Hepatocyte (in vitro differentiated cells): ENCODE results near the gene CEP112. TPM values are rescaled to one million over a fixed set of nuclear protein-coding genes. Genes with fewer than 3 reads are reported as not detected.

Source experiments
- DNase-seq: peaks from one replicate; pipeline ENCODE4 v3.0.0-alpha.2; 2016; ENCODE audit warnings: low spot score
- H2AFZ ChIP-seq: fragments of 200-600 bp; sonication (generic); 2 replicates; pipeline ENCODE4 v1.6.0; 2016; ENCODE audit warnings: antibody characterized with exemption, mild to moderate bottlenecking
- H3K27ac ChIP-seq: fragments of 200-600 bp; sonication (generic); 2 replicates; pipeline ENCODE4 v1.5.1; 2016; ENCODE audit warnings: mild to moderate bottlenecking
- H3K27me3 ChIP-seq: fragments of 200-600 bp; sonication (generic); 2 replicates; pipeline ENCODE4 v1.6.1; 2016
- H3K36me3 ChIP-seq: fragments of 200-600 bp; sonication (generic); replicated peaks from 2 replicates; pipeline ENCODE4 v1.5.1; 2016; ENCODE audit warnings: low read depth; ENCODE audit not compliant: insufficient read depth
- H3K4me1 ChIP-seq: fragments of 200-600 bp; sonication (generic); 2 replicates; pipeline ENCODE4 v1.5.1; 2016; ENCODE audit warnings: mild to moderate bottlenecking, moderate library complexity; ENCODE audit not compliant: insufficient read depth
- H3K4me2 ChIP-seq: fragments of 200-600 bp; sonication (generic); 2 replicates; pipeline ENCODE4 v1.6.0; 2016
- H3K4me3 ChIP-seq: fragments of 200-600 bp; sonication (generic); 2 replicates; pipeline ENCODE4 v1.5.1; 2016; ENCODE audit warnings: mild to moderate bottlenecking
- H3K79me2 ChIP-seq: fragments of 200-600 bp; sonication (generic); 2 replicates; pipeline ENCODE4 v1.6.0; 2017; ENCODE audit warnings: mild to moderate bottlenecking
- H3K9me2 ChIP-seq: fragments of 200-600 bp; sonication (generic); replicated peaks from 2 replicates; pipeline ENCODE4 v1.6.0; 2017; ENCODE audit warnings: mild to moderate bottlenecking; ENCODE audit not compliant: insufficient read depth
- H3K9me3 ChIP-seq: fragments of 200-600 bp; sonication (generic); 2 replicates; pipeline ENCODE4 v1.5.1; 2016; ENCODE audit warnings: low read depth, mild to moderate bottlenecking
- H4K20me1 ChIP-seq: fragments of 200-600 bp; sonication (generic); 2 replicates; pipeline ENCODE4 v1.6.0; 2016; ENCODE audit warnings: mild to moderate bottlenecking; ENCODE audit not compliant: insufficient read depth, poor library complexity, severe bottlenecking
- EZH2 ChIP-seq: fragments of 200-600 bp; sonication (generic); IDR thresholded peaks from 2 replicates; pipeline ENCODE4 v1.6.1; 2016; ENCODE audit warnings: antibody characterized with exemption, mild to moderate bottlenecking, borderline replicate concordance
- EZH2phosphoT487 ChIP-seq: fragments of 200-600 bp; sonication (generic); IDR thresholded peaks from one replicate; pipeline ENCODE4 v1.6.1; 2018; ENCODE audit warnings: antibody characterized with exemption, mild to moderate bottlenecking, low read depth, moderate library complexity; ENCODE audit not compliant: unreplicated experiment, severe bottlenecking
- WGBS: methylation state at CpG from one replicate; pipeline ENCODE4 v1.1.6; 2016; ENCODE audit warnings: low lambda C conversion rate; ENCODE audit errors: missing lambda C conversion rate; 5-methylcytosine and 5-hydroxymethylcytosine counted together
- polyA plus RNA-seq: library from polyadenylated mRNA; unstranded; fragments of >200 nt; fragmentation: Nextera tagmentation; extraction: Ambion mirVana; gene quantifications from 2 replicates; pipeline ENCODE4 v1.2.1, GENCODE V29; 2016
- total RNA-seq: library from RNA; depleted of rRNA; stranded (reverse); fragments of >200 nt; gene quantifications from 2 replicates; pipeline ENCODE4 v1.2.3, GENCODE V29; 2014
- TF ChIP-seq, protein P1 (sequence below): fragments of 200-600 bp; sonication (generic); IDR thresholded peaks from 2 replicates; pipeline ENCODE4 v1.5.1; 2016; ENCODE audit warnings: antibody characterized with exemption, mild to moderate bottlenecking; ENCODE audit not compliant: poor library complexity

The CEP112 gene
- total and polyA plus RNA-seq, 2 experiments from 2014 or later: 7.1 to 9.7 TPM

DNA sequence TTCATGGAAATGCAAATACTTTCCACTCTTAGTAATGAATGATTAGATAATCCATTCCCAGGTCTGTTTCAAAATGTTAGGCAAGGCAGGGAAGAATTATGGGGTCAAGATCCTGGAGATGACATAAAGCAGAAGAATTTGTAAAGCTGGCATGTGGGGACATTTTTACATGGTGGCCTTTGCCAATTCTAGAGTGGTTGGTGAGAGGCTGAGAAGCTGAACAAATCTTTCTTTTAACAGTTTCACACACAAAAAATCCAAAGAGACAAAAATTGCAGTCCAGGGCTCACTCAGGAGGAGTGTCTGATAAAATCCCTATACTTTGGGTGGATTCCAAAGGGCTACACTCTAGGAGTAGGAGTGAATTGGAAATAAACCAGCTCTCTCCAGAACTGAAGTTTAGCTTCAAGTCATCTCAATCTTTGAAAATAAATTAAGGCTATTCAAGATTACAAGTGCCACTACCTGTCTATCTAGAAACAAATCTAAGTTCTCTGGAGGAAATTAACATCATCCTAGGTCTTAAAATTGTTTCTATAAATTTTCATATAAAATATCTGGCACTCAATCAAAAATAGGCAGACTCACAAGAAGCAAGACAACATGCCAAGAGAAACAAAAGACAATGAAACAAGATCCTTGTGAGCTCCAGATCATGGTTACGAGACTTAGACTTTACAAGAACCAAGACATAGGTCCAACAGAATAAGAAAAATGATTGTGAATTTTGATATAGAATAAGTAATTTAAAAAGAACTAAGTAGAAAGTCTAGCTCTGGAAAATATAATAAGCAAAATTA is 517.5 kb downstream of the CEP112 start:
- no peak overlapping the region for H2AFZ ChIP-seq
- no peak overlapping the region for H3K27ac ChIP-seq
- 90% methylated on average over 1 of the region's 1 CpG for WGBS
- no peaks in the 10 kb centered on the region for H4K20me1 ChIP-seq
- H3K4me1 ChIP-seq: no peaks in the 10 kb centered on the region
- no peaks in the 10 kb centered on the region for H3K79me2 ChIP-seq
- no peaks in the 10 kb centered on the region for H3K36me3 ChIP-seq
- TF ChIP-seq EZH2: no peak
- TF ChIP-seq, protein P1, sequence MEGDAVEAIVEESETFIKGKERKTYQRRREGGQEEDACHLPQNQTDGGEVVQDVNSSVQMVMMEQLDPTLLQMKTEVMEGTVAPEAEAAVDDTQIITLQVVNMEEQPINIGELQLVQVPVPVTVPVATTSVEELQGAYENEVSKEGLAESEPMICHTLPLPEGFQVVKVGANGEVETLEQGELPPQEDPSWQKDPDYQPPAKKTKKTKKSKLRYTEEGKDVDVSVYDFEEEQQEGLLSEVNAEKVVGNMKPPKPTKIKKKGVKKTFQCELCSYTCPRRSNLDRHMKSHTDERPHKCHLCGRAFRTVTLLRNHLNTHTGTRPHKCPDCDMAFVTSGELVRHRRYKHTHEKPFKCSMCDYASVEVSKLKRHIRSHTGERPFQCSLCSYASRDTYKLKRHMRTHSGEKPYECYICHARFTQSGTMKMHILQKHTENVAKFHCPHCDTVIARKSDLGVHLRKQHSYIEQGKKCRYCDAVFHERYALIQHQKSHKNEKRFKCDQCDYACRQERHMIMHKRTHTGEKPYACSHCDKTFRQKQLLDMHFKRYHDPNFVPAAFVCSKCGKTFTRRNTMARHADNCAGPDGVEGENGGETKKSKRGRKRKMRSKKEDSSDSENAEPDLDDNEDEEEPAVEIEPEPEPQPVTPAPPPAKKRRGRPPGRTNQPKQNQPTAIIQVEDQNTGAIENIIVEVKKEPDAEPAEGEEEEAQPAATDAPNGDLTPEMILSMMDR: no peak
- no peak for TF ChIP-seq EZH2phosphoT487
- no peak for DNase-seq
- H3K4me2 ChIP-seq: no peak overlapping the region
- H3K27me3 ChIP-seq: no peaks in the 10 kb centered on the region
- no peaks in the 10 kb centered on the region for H3K9me3 ChIP-seq
- H3K9me2 ChIP-seq: no peaks in the 10 kb centered on the region
- H3K4me3 ChIP-seq: no peak overlapping the region

- Histone ChIP-seq H3K4me1 (no peaks in the 10 kb centered on the region), H3K4me2 (no peak overlapping the region), H3K9me2 (no peaks in the 10 kb centered on the region), H2AFZ (no peak overlapping the region), H3K4me3 (no peak overlapping the region), H3K79me2 (no peaks in the 10 kb centered on the region), H4K20me1 (no peaks in the 10 kb centered on the region), H3K27me3 (no peaks in the 10 kb centered on the region), H3K36me3 (no peaks in the 10 kb centered on the region), H3K9me3 (no peaks in the 10 kb centered on the region), H3K27ac (no peak overlapping the region)
- TF ChIP-seq, protein P1: no peak
- TF ChIP-seq EZH2phosphoT487 (no peak), EZH2 (no peak)
- DNase-seq: no peak
- WGBS: 84% methylated on average over 7 of the region's 7 CpGs
Observed at GRCh38 chr17:65670667-65671371, 521.1 kb downstream of the CEP112 start.

DNA sequence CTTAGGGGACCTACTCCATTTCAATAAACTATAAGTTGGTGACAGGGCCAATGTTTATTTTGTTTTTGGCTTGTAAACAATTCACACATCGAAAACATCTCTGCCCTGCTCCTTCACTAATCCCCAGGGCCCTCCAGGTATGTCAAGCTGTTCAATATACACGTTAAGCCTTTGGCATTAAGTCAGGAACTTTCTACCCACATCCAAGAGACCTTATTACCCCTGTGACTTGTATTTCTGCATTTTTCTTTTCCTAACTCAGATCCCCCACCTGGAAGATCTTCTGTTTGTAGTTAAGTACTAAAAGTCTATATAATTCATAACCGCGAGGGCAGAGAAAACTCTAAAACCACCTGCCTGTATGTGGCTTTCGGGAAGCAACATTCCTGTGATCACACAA is 523.7 kb downstream of the CEP112 start:
- no peaks in the 10 kb centered on the region for H3K4me1 ChIP-seq
- H4K20me1 ChIP-seq: no peaks in the 10 kb centered on the region
- no peak overlapping the region for H3K4me2 ChIP-seq
- no peaks in the 10 kb centered on the region for H3K27me3 ChIP-seq
- H3K27ac ChIP-seq: no peak overlapping the region
- no peak overlapping the region for H2AFZ ChIP-seq
- H3K4me3 ChIP-seq: no peak overlapping the region
- 58% methylated on average over 5 of the region's 5 CpGs for WGBS
- TF ChIP-seq EZH2 (no peak), EZH2phosphoT487 (no peak)
- TF ChIP-seq, protein P1: no peak
- H3K9me3 ChIP-seq: no peaks in the 10 kb centered on the region
- no peaks in the 10 kb centered on the region for H3K79me2 ChIP-seq
- H3K9me2 ChIP-seq: no peaks in the 10 kb centered on the region
- no peak for DNase-seq
- H3K36me3 ChIP-seq: no peaks in the 10 kb centered on the region
